Measurements from ENCODE around the gene HAAO.

Gene HAAO

GRCh38 chr2:42762823-42763804 lies 29.3 kb downstream of the HAAO start:
- Histone ChIP-seq H3K4me1 (ENCODE audit: insufficient read depth, low read length) (no peaks in the 10 kb centered on the region), H3K9ac (ENCODE audit: low read depth, low read length) (no peak overlapping the region), H3K27ac (ENCODE audit: low read length) (no peak overlapping the region), H3K9me3 (ENCODE audit: insufficient read depth, low read depth, low read length) (no peaks in the 10 kb centered on the region), H3K4me3 (ENCODE audit: low read length) (no peak overlapping the region), H3K36me3 (ENCODE audit: insufficient read depth, low read depth, low read length) (no peaks in the 10 kb centered on the region), H3K27me3 (ENCODE audit: insufficient read depth, low read length) (no peaks in the 10 kb centered on the region)

DNA sequence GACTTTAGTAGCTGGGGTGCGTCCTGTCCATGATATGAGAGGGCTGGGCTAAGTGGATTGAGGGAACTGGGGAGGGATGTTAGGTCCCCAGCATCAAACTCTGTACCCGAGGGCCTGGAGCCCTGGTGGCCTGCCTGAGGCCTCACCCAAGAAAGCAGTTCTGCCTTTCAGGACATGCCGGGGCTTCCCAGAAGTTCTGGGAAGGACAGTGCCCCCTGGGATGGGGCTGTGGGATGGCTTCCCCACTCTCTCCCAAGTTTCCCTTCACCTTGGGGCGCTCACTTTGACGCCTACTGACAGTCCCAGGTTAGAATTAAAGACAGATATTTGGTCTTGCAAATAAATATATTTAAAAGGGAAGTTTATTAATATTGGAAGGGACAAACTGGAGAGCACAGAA lies 30.2 kb downstream of the HAAO start:
- no peaks in the 10 kb centered on the region for H3K36me3 ChIP-seq (ENCODE audit: insufficient read depth, low read depth, low read length)
- H3K9me3 ChIP-seq (ENCODE audit: insufficient read depth, low read depth, low read length): no peaks in the 10 kb centered on the region
- H3K27me3 ChIP-seq (ENCODE audit: insufficient read depth, low read length): no peaks in the 10 kb centered on the region
- no peaks in the 10 kb centered on the region for H3K4me1 ChIP-seq (ENCODE audit: insufficient read depth, low read length)
- H3K27ac ChIP-seq (ENCODE audit: low read length): no peak overlapping the region
- no peak overlapping the region for H3K9ac ChIP-seq (ENCODE audit: low read depth, low read length)
- no peak overlapping the region for H3K4me3 ChIP-seq (ENCODE audit: low read length)

GRCh38 chr2:42761554-42761953 lies 30.8 kb downstream of the HAAO start:
- H3K36me3 ChIP-seq (ENCODE audit: insufficient read depth, low read depth, low read length): no peaks in the 10 kb centered on the region
- H3K27me3 ChIP-seq (ENCODE audit: insufficient read depth, low read length): no peaks in the 10 kb centered on the region
- no peak overlapping the region for H3K27ac ChIP-seq (ENCODE audit: low read length)
- H3K9me3 ChIP-seq (ENCODE audit: insufficient read depth, low read depth, low read length): no peaks in the 10 kb centered on the region
- H3K9ac ChIP-seq (ENCODE audit: low read depth, low read length): no peak overlapping the region
- no peaks in the 10 kb centered on the region for H3K4me1 ChIP-seq (ENCODE audit: insufficient read depth, low read length)
- H3K4me3 ChIP-seq (ENCODE audit: low read length): no peak overlapping the region

- H3K9me3 ChIP-seq (ENCODE audit: insufficient read depth, low read depth, low read length): no peaks in the 10 kb centered on the region
- no peaks in the 10 kb centered on the region for H3K4me1 ChIP-seq (ENCODE audit: insufficient read depth, low read length)
- no peak overlapping the region for H3K27ac ChIP-seq (ENCODE audit: low read length)
- no peaks in the 10 kb centered on the region for H3K36me3 ChIP-seq (ENCODE audit: insufficient read depth, low read depth, low read length)
- H3K27me3 ChIP-seq (ENCODE audit: insufficient read depth, low read length): no peaks in the 10 kb centered on the region
- no peak overlapping the region for H3K4me3 ChIP-seq (ENCODE audit: low read length)
- no peak overlapping the region for H3K9ac ChIP-seq (ENCODE audit: low read depth, low read length)
Observed at GRCh38 chr2:42758751-42759150, 33.6 kb downstream of the HAAO start.

DNA sequence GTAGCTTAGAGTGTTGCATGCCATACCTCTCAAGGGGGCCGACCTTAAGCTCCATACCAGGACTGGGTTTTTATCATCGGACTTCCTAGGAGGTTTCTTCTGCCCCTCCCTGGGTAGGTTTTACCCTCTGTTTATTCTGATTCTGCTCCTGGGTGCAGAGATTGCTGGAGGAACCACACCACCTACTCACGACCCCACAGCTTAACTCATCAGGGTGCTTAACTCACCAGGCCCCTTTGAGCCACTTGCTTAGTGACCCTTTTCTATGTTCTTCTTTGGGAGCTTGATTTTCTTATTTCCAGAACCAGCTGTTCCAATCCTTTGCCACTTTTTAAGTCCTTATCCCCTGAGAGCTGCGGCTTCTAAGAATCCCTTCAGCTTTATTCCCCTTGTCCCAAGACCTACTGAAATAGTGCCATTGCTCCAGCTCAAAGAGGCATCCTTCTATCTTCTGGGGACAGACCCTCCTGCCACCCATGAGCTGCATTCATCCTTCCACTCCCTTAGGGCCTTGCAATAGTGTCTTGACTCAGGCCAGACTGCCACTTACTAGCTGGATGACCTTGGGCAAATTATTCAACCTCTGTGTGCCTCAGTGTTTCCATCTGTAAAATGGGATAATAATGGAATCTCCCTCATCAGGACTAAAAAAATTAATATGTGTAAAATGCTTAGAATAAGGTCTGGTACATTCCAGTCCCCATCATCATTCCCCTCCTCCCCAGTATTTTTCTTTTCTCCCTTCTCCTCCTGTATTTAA lies 34.2 kb downstream of the HAAO start:
- H3K9ac ChIP-seq (ENCODE audit: low read depth, low read length): no peak overlapping the region
- no peaks in the 10 kb centered on the region for H3K36me3 ChIP-seq (ENCODE audit: insufficient read depth, low read depth, low read length)
- no peaks in the 10 kb centered on the region for H3K27me3 ChIP-seq (ENCODE audit: insufficient read depth, low read length)
- H3K9me3 ChIP-seq (ENCODE audit: insufficient read depth, low read depth, low read length): no peaks in the 10 kb centered on the region
- H3K4me1 ChIP-seq (ENCODE audit: insufficient read depth, low read length): no peaks in the 10 kb centered on the region
- H3K4me3 ChIP-seq (ENCODE audit: low read length): no peak overlapping the region
- H3K27ac ChIP-seq (ENCODE audit: low read length): no peak overlapping the region

DNA sequence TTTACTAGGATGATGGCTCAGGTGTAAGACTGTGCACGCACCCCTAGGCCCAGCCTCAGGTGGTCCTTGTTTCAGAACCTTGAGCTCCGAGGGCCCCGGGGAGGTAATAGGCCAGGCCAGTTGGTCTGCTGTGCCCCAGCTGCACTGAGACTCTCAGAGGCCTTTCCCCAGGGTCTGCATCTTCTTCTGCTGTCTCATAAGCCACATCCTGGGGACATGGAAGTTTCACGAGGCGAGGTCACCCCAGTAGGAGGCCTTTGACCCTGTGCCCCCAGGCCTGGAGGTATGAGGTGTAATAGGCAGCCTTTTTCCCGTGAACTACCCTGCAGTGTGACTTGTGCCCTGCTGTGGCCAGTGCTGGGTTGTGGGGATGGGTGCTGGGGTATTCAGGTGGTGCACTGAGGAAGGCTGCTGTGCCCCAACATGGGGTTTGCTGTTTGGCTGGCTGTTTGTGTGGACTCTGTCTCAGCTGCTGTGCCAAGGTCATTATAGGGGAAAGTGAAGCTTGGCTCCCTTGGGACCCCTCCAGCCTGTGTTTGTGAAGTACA lies 35.3 kb downstream of the HAAO start:
- Histone ChIP-seq H3K36me3 (ENCODE audit: insufficient read depth, low read depth, low read length) (no peaks in the 10 kb centered on the region), H3K9me3 (ENCODE audit: insufficient read depth, low read depth, low read length) (no peaks in the 10 kb centered on the region), H3K4me1 (ENCODE audit: insufficient read depth, low read length) (no peaks in the 10 kb centered on the region), H3K27ac (ENCODE audit: low read length) (no peak overlapping the region), H3K4me3 (ENCODE audit: low read length) (no peak overlapping the region), H3K9ac (ENCODE audit: low read depth, low read length) (no peak overlapping the region), H3K27me3 (ENCODE audit: insufficient read depth, low read length) (no peaks in the 10 kb centered on the region)

DNA sequence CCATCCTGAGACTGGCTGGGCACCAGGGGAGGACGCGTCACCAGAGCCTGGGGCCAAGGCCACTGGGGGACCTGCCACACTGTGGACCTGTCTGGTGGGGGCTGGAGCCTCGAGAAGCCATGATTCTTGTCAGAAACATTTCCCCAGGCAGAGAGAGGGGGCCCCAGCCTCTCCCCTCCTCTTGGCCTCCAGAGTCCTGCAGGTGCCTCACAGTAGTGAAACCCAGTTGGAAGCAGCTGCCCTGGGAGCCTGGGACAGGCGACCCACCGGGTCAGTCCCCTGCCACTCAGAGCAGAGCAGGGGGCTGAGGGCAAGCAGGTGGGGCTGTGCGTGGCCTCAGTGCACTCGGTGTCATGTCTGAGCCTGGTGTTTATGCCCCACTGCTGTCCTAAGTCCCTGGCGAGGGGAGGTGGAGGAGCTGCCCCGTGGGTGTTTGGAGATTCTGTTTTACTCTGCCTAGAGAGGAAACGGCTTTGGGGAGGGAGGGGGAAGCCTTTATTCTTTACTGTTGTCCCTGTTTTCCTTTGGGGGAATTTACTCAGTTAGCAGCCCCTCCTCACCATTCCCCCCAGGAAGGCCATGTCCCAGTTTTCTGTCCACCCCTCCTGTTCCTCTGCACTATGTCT lies 36.1 kb downstream of the HAAO start:
- no peak overlapping the region for H3K4me3 ChIP-seq (ENCODE audit: low read length)
- H3K4me1 ChIP-seq (ENCODE audit: insufficient read depth, low read length): no peaks in the 10 kb centered on the region
- no peaks in the 10 kb centered on the region for H3K36me3 ChIP-seq (ENCODE audit: insufficient read depth, low read depth, low read length)
- no peak overlapping the region for H3K9ac ChIP-seq (ENCODE audit: low read depth, low read length)
- H3K27me3 ChIP-seq (ENCODE audit: insufficient read depth, low read length): no peaks in the 10 kb centered on the region
- H3K27ac ChIP-seq (ENCODE audit: low read length): no peak overlapping the region
- H3K9me3 ChIP-seq (ENCODE audit: insufficient read depth, low read depth, low read length): no peaks in the 10 kb centered on the region

- Histone ChIP-seq H3K27me3 (ENCODE audit: insufficient read depth, low read length) (no peaks in the 10 kb centered on the region), H3K9me3 (ENCODE audit: insufficient read depth, low read depth, low read length) (no peaks in the 10 kb centered on the region), H3K4me3 (ENCODE audit: low read length) (no peak overlapping the region), H3K9ac (ENCODE audit: low read depth, low read length) (no peak overlapping the region), H3K4me1 (ENCODE audit: insufficient read depth, low read length) (no peaks in the 10 kb centered on the region), H3K27ac (ENCODE audit: low read length) (no peak overlapping the region), H3K36me3 (ENCODE audit: insufficient read depth, low read depth, low read length) (no peaks in the 10 kb centered on the region)
Observed at GRCh38 chr2:42755191-42755880, 37.0 kb downstream of the HAAO start.

DNA sequence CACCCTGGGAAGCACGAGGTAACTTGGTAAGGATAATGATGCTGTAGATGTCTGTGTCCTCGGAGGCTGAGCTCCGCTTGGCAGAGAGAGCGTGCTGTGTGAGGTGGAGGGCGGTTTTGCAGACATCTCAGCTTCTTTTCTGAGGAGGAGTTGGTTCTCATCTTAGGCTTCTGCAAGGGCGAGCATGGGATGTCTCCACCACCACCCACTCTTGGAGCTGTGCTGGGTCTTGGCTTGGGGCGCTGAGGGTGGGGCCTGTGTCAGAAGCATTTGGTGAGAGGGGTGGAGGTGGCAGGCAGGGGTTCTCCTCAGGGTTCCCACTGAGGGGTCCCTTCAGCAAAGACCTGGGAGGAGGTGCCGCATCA lies 37.6 kb downstream of the HAAO start:
- Histone ChIP-seq H3K9me3 (ENCODE audit: insufficient read depth, low read depth, low read length) (no peaks in the 10 kb centered on the region), H3K4me1 (ENCODE audit: insufficient read depth, low read length) (no peaks in the 10 kb centered on the region), H3K27me3 (ENCODE audit: insufficient read depth, low read length) (no peaks in the 10 kb centered on the region), H3K36me3 (ENCODE audit: insufficient read depth, low read depth, low read length) (no peaks in the 10 kb centered on the region), H3K27ac (ENCODE audit: low read length) (no peak overlapping the region), H3K4me3 (ENCODE audit: low read length) (no peak overlapping the region), H3K9ac (ENCODE audit: low read depth, low read length) (no peak overlapping the region)

GRCh38 chr2:42754021-42754775 lies 38.2 kb downstream of the HAAO start:
- Histone ChIP-seq H3K27ac (ENCODE audit: low read length) (no peak overlapping the region), H3K27me3 (ENCODE audit: insufficient read depth, low read length) (no peaks in the 10 kb centered on the region), H3K4me3 (ENCODE audit: low read length) (no peak overlapping the region), H3K36me3 (ENCODE audit: insufficient read depth, low read depth, low read length) (no peaks in the 10 kb centered on the region), H3K4me1 (ENCODE audit: insufficient read depth, low read length) (no peaks in the 10 kb centered on the region), H3K9me3 (ENCODE audit: insufficient read depth, low read depth, low read length) (no peaks in the 10 kb centered on the region), H3K9ac (ENCODE audit: low read depth, low read length) (no peak overlapping the region)
